NB4 (cell line): ENCODE measurements around the gene KIF13A.

ENCODE experiments used
- MYC ChIP-seq: IDR thresholded peaks from 2 replicates; pipeline ENCODE4 v1.6.1; 2011; ENCODE audit warnings: low read depth, low read length
- POLR2A ChIP-seq: IDR thresholded peaks from 2 replicates; pipeline ENCODE4 v1.6.1; 2011; ENCODE audit warnings: mild to moderate bottlenecking; ENCODE audit not compliant: insufficient read length; ENCODE audit errors: extremely low read depth
- TF ChIP-seq, protein P1 (sequence below): IDR thresholded peaks from one replicate; pipeline ENCODE4 v1.5.1; 2012; ENCODE audit warnings: low read depth, low read length
- TF ChIP-seq, protein P2 (sequence below): IDR thresholded peaks from 2 replicates; pipeline ENCODE4 v1.6.1; 2011; ENCODE audit warnings: low read depth, low read length

DNA sequence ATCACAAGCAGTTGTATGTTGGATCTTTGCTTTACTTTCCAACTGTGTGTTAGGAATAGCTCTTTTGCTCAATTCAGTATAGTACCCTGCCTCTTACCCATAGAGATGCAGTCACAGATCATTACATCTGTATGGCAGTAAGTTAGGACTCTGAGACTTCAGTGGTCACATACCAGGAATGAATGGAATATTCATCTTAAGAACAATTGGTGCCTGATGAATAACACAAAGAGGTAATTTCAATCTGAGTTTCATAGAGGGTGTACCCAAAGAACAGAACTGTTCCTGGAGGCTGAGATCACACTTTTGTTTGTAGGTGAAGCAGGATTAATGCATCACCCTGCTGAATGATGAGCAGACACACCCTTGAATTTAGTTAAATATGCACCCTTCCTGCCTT, 28.7 kb upstream of the KIF13A start:
- TF ChIP-seq, protein P1, sequence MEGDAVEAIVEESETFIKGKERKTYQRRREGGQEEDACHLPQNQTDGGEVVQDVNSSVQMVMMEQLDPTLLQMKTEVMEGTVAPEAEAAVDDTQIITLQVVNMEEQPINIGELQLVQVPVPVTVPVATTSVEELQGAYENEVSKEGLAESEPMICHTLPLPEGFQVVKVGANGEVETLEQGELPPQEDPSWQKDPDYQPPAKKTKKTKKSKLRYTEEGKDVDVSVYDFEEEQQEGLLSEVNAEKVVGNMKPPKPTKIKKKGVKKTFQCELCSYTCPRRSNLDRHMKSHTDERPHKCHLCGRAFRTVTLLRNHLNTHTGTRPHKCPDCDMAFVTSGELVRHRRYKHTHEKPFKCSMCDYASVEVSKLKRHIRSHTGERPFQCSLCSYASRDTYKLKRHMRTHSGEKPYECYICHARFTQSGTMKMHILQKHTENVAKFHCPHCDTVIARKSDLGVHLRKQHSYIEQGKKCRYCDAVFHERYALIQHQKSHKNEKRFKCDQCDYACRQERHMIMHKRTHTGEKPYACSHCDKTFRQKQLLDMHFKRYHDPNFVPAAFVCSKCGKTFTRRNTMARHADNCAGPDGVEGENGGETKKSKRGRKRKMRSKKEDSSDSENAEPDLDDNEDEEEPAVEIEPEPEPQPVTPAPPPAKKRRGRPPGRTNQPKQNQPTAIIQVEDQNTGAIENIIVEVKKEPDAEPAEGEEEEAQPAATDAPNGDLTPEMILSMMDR: no peak
- TF ChIP-seq POLR2A (no peak), MYC (no peak)
- TF ChIP-seq, protein P2, sequence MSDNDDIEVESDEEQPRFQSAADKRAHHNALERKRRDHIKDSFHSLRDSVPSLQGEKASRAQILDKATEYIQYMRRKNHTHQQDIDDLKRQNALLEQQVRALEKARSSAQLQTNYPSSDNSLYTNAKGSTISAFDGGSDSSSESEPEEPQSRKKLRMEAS: no peak
